GM21786 (cell line): Measurements from ENCODE around the gene CIBAR2.

Source experiments
- ATAC-seq: cut with Tn5 transposase; IDR thresholded peaks from one replicate; pipeline ENCODE4 v1.9.1; 2021; ENCODE audit not compliant: unreplicated experiment

CIBAR2 gene

GRCh38 chr16:85144026-85144915 is 32.0 kb upstream of the CIBAR2 start:
- ATAC-seq = no peak

DNA sequence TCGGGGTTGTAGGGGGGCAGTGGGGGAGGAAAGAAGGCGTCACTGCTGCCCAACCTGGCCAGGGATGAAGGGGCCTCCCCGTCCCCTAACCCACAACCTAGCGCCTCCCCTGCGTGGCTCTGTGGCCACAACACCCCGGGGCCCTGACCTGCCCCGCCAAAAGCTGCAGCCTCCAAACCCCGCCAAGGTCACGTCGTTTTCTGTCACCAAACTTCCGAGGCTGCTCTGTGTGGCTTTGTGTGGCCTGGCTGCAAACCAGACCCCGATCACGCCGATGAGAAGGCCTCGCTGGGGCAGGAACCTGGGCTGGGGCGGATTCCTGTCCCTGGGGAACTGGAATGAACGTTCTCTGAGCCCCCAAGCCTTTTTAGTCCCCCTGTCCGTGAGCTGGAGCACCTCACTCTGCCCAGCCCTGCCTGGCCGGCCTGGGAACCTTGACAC is 30.5 kb upstream of the CIBAR2 start:
- ATAC-seq = no peak

- no peak for ATAC-seq
These were observed 29.8 kb upstream of the CIBAR2 start for GRCh38 chr16:85142129-85142513.

DNA sequence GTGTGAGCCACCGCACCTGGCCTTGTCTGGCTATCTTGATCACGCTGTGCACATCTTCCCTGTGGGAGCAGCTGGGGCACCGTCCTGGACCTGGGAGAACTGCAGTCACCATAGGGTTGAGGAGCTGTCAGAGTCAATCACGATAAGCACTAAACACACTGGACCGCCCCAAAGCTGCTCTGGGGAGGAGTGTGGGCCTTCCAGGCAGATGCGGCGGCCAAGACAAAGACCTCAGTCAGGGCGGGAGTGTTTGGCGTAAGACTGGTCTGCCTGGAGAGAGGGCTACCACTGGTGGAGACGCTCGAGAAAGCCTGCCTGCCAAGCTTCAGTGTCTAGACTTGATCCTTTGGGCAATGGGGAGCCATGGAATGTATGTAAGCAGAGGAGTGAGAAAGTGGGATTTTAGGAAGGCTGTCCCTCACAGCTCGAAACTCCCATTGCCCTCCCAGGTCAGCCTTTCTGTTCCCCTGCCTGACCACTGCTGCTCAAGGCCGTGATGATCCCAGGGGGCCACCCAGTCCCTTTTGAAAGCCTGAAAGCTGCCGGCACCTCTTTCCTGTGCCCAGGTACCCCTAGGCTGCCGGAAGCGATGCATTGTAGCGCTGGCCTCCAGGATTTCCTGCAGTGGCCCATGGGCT is 29.3 kb upstream of the CIBAR2 start:
- no peak for ATAC-seq

GRCh38 chr16:85140455-85141012 is 28.3 kb upstream of the CIBAR2 start:
- no peak for ATAC-seq

DNA sequence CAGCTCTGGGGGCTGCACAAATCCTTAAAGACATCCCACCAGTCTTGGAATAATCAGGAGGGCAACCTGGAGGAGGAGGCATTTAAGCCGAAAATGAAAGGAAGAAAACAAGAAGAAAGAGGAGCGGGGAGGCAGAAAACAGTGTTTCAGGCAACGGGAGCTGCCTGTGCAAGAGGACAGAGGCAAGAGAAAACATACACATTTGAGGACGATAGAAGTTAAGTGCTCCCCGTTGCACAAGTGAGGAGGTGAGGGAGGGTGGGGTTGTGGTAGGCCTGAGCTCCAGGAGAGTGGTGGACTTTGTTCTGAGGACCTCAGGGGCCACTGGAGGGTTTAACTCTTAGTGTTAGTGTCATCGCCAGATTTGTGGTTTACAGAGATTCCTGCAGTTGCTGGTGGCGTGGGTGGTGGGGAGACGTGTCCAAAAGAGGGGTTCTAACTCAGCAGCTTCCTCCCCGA is 27.6 kb upstream of the CIBAR2 start:
- no peak for ATAC-seq

DNA sequence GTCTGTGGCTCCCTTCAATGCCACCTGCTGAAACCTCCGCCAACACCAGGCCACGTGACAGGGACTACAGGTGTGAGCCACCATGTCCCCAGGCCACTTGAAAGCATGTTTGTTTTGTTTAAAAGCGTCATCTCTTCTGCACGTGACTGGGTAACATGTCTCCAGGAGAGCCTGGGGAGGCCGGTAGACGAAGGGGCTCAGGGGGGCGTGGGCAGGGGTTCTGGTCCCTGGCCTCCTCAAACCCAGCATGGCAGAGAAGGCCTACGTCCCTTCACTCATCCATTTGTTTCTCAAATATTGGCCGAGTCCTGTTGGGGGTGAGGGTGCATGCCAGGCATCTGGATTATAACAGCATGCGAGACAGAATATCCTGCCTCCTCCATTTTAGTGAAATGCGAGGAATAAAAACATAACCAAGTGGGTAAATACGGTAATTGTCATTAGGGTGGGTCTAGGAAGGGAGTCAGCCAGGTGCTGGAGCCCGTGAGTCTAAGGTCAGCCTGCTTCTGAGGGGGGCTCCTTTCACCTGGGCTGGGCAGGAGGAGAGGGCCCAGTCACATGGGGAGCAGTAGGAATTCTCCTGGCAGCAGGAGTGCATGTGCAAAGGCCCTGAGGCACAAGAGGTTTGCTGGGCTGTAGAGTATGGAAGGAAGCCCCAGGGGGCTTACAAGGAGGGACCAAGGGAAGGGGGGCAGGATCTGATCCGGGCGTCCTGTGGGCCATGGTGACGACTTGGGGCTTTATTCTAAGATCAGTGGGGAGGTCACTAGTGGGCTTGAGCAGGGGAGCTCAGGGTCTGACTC is 26.8 kb upstream of the CIBAR2 start:
- ATAC-seq = no peak

GRCh38 chr16:85138073-85138824 is 26.0 kb upstream of the CIBAR2 start:
- ATAC-seq = no peak

DNA sequence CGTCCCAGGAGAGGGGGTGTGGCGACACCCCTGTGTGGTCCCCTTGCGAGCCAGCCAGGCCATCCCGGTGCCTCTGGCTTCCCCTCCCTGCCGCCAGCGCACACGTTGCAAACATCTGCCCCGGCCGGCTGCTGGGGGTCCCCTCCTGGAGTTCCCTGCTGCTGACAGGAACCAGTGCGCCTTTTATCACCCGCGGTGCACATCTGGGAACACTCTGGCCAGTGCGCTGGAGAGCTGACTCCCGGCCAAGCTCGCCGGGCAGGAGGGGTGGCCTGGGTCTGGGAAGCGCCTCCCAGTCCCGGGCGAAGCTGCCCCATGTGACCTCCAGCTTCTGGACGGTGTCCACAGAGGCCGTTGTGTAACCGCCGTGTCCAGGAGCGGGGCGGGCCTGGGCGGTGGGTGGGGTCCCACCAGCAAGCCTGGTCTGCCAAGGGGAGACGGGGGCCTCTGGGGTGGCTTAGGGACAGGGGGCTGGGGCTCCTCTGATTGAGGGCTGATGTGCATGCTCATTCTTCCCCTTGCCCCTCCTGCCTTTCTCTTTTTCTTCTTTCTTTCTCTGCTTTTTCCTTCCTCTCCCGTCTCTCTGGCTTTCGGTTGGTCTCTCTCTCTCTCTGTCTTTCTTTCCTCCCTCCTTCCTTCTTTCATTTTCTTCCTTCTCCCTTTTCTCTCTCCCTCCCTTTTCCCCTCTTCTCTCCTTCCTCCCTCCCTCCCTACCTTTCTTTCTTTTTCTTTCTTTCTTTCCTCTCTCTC is 25.2 kb upstream of the CIBAR2 start:
- ATAC-seq = no peak

DNA sequence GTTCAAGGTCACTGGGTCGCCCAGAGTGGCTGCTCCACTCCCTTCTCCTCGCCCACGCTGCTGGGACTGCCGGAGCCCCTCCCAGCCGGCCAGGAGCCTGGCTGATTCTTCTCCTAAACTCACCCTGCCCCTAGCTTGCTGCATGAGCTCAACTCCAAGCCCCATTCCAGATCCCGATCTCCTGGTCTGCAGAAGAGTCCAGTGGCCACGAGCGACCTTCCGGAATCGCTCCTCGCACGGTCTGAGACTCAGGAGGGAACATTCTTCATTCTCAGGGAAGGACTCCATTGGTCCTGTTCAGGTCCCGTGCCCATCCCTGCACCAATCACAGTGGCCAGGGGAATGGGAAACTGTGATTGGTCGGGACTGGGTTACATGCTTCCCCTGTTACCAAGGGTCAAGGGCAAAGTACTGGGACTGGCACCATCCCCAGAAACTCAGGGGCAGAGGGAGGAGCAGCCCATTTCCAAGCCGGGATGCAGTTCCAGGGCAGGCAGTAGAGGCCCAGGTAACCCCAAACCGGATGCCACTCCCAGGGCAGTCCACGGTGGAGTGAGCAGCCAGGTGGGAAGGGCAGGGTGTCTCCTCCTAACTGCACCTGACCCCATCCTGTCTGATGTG is 24.5 kb upstream of the CIBAR2 start:
- no peak for ATAC-seq

GRCh38 chr16:85136213-85136701 is 24.0 kb upstream of the CIBAR2 start:
- ATAC-seq = no peak

DNA sequence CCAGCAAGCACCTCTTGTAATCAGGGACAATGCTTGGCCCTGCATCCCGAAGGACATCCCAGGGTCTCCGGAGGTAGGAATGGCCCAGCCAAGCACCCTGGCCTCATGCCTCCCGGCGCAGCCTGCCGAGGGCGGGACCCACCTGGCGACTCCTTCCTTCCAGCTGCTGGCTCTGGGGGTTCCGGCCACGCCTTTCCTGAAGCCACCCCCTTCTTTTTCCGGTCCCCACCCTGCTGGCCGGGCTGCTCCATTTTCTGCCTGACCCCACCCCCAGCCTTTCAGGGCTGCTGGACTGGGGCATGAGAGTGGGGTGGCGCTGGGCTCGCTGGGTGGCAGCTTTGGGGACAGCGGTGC is 22.5 kb upstream of the CIBAR2 start:
- ATAC-seq = no peak

DNA sequence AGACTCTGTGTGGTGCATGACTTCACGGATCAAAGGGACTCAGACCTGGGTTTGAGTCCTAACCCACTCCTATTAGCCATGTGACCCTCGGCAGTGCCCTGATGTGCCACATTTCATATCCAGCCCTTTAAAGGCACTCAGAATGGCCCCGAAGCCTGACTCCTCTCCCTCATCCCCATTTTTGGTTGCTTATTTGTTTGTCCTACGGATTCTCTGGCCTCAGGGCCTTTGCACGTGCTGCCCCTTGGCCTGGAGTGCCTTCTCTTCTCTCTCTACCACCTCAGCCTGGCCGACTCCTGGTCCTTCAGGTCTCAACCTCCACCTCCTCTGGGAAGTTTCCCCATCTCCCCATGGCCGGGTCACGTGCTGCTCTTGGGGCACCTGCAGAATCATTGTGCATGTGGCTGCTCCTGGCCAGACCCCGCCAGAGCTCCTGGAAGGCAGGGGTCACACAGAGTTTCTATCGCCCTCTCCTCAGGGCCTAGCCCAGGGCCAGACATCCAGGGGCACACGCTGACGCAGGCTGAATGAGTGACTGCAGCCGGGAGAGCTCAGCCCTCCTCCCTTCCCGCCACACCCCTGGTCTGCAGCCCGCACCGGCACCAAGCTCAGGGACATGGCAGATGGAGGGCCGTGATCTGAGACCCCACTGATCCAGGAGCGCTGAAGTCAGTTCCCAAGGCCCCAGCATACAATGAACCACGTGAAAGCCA is 22.0 kb upstream of the CIBAR2 start:
- ATAC-seq = no peak

DNA sequence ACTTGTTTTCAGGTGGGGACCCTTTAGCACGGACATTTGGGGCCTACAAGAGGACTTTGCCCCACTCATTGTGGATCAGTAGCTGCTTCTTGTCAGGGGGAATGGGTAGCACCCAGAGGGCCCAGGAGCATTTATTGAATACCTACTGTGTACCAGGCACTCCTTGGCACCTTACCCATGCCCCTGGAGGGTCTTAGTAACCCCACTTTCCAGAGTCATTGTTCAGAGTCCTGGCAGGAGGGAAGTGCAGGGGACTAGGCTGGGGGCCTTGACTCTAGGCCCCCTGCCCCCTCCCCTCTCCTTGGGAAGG is 21.0 kb upstream of the CIBAR2 start:
- no peak for ATAC-seq

DNA sequence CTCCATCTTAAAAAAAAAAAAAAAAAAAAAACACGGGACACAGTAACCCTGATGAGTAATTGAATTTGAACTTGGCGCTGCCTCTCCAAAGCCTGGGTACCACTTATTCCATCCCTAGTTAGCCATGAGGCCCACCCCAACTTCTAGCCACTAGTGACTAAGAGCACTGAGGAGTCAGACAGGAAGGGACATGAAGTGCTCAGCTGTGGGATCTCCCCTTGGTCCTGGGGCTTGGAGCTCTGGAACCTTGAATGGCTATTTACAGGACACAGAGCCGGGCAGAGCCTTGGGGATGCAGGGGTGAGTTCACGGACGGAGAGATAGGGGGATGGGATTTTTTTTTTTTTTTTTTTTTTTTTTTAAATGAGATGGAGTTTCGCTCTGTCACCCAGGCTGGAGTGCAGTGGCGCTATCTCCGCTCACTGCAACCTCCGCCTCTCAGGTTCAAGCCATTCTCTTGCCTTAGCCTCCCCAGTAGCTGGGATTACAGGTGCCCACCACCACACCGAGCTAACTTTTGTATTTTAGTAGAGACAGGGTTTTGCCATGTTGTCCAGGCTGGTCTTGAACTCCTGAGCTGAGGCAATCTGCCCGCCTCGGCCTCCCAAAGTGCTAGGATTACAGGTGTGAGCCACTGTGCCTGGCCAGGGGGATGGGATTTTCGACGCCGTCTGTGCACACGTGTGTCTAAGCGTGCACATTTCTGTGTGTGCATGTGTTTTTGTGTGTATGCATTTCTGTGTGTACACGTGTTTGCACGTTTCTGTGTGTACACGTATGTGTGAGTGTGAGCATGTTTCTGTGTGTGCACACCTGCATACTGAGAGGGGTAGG is 20.4 kb upstream of the CIBAR2 start:
- no peak for ATAC-seq

- ATAC-seq = no peak
These were observed 18.4 kb upstream of the CIBAR2 start for GRCh38 chr16:85130705-85131028.

- no peak for ATAC-seq
These were observed 17.8 kb upstream of the CIBAR2 start for GRCh38 chr16:85129876-85130704.
